ENCODE measurements around the gene COPS8. TPM values are rescaled to one million over a fixed set of nuclear protein-coding genes. Genes with fewer than 3 reads are reported as not detected.

The COPS8 gene
- total and polyA plus RNA-seq, 3 donors from 2014 or later, result 104 to 117 (median 108) TPM

DNA sequence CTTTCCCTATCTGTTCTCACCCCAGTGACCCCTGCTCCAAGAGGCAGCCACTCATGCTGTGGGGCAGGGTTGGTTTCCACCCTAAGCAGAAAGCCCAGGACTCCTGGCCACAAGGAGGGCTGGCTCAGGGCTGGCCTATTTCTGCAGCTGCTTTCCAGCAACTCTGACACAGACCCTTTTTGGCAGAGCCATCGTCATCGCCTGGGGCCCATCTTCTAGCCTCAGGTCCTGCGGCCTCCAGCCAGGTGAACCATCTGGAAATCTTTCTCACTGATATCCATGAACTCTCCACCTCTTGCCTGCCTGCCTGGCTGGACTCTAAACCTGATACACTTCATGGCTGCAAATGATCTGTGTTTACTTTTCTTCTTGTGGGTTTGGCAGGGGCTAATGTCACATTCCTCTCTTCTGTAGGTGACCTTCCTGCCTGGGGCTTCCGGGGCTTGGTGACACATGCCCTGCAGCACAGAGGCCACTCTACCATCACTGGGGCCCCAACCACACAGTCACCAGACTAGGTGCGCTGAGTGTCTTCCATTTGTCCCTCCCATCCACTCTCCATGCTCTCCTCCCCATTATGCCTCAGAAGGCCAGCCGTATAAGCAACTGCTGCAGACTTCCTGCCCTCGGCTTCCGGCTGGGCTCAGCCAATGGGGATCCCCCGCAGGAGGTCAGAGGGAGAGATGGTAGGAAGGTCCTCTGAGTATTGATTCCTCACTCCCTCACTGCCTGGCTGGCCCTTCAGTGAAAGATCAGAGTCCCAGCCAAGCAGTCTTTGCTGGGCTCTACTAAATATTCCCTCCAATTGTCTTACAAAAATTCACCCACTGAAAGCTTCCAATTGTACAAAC, 9.7 kb upstream of the COPS8 start:
- Histone ChIP-seq H3K4me3 (no peak overlapping the region), H3K9me3 (no peaks in the 10 kb centered on the region), H3K27ac (no peak overlapping the region), H3K4me1 (no peaks in the 10 kb centered on the region), H3K27me3 (no peaks in the 10 kb centered on the region), H3K36me3 (ENCODE audit: low read depth, missing control alignments) (no peaks in the 10 kb centered on the region)
- no peak for TF ChIP-seq POLR2A (IDR thresholded peaks at IDR 0.05)
- intact Hi-C loops (cut with DNase I; ENCODE audit: low total_unique reads), result loop anchor here (10.0 kb wide), 1 partner anchor 1301 kb away; no protein-coding TSS in a partner anchor
- WGBS, 2 donors, result 82 to 85% methylated on average over 8 to 9 of the region's 9 CpGs
- no peak for DNase-seq

DNA sequence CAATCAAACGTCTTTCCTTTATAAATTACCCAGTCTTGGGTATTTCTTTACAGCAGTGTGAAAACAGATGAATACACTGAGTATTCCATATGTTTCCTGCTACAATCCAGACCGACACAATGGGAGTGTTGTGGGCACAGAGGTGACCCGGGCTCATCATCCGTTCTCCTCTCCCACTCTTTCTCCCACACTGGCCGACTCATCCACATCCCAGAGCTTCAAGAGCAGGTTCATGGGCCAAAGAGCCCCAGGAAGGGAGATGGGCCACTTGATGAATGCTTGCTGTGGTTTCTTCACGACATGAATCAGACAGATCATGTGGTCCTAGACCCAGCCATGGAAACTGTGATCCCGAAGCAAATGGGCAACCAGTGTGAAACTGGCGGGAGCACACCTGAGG, 4.1 kb upstream of the COPS8 start:
- no peak for TF ChIP-seq POLR2A (IDR thresholded peaks at IDR 0.05)
- TF ChIP-seq, protein P1, sequence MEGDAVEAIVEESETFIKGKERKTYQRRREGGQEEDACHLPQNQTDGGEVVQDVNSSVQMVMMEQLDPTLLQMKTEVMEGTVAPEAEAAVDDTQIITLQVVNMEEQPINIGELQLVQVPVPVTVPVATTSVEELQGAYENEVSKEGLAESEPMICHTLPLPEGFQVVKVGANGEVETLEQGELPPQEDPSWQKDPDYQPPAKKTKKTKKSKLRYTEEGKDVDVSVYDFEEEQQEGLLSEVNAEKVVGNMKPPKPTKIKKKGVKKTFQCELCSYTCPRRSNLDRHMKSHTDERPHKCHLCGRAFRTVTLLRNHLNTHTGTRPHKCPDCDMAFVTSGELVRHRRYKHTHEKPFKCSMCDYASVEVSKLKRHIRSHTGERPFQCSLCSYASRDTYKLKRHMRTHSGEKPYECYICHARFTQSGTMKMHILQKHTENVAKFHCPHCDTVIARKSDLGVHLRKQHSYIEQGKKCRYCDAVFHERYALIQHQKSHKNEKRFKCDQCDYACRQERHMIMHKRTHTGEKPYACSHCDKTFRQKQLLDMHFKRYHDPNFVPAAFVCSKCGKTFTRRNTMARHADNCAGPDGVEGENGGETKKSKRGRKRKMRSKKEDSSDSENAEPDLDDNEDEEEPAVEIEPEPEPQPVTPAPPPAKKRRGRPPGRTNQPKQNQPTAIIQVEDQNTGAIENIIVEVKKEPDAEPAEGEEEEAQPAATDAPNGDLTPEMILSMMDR (IDR thresholded peaks at IDR 0.05), result no peak

DNA sequence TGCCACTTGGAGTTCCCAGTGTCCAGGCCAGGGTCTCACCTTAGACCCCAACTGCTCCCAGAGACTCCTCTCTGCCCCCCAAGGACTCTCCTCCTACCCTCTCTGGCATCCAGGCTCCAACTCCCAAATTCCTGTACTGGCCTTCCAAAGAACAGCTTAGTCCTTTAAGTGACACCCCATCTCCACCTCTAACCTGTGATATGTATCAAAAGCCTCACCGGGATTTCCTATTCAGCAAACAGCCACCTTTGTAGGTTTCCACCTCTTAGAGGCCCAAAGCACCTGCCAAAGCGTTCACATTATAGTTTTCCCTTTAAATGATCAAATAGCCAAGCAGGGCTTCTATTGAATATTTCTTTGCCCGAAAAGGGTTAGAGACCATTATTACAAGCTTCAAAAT, 2.7 kb upstream of the COPS8 start:
- WGBS, 2 donors, result 91 to 97% methylated on average over 3 of the region's 3 CpGs
- no peak for DNase-seq
- Histone ChIP-seq H3K4me3 (no peak overlapping the region), H3K27me3 (no peaks in the 10 kb centered on the region), H3K9me3 (no peaks in the 10 kb centered on the region), H3K27ac (no peak overlapping the region), H3K36me3 (ENCODE audit: low read depth, missing control alignments) (no peaks in the 10 kb centered on the region), H3K4me1 (peaks cover 13% of the 10 kb centered on the region)
- intact Hi-C loops (cut with DNase I; ENCODE audit: low total_unique reads), result no loop called here
- TF ChIP-seq, protein P1 (IDR thresholded peaks at IDR 0.05), result no peak
- TF ChIP-seq POLR2A (IDR thresholded peaks at IDR 0.05), result no peak

More for the DNA sequence above, 4.1 kb upstream of the COPS8 start:
- Histone ChIP-seq H3K27me3 (no peaks in the 10 kb centered on the region), H3K27ac (no peak overlapping the region), H3K4me3 (no peak overlapping the region), H3K36me3 (ENCODE audit: low read depth, missing control alignments) (no peaks in the 10 kb centered on the region), H3K4me1 (peaks cover 11% of the 10 kb centered on the region), H3K9me3 (no peaks in the 10 kb centered on the region)
- DNase-seq, result no peak
- intact Hi-C loops (cut with DNase I; ENCODE audit: low total_unique reads), result no loop called here
- 95% methylated on average over 8 of the region's 8 CpGs for WGBS, 2 donors

DNA sequence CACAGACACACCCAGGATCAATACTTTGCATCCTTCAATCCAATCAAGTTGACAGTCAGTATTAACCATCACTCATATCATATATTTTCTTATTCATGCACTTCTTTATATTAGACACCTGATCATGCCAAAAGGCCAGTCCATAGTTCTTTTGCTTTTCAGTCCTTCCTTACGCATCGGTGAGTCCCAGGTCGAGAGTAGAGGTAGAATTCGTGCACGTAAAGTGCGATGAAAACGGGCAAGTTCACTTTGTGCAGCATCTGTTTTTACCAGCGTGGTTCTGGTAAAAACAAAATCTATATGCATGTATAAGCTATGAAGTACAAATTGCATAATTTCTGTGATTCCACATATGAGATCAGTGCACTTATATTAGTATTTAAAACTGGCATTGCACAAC, 1.2 kb upstream of the COPS8 start:
- intact Hi-C loops (cut with DNase I; ENCODE audit: low total_unique reads), result no loop called here
- H3K4me3 ChIP-seq, result no peak overlapping the region
- no peak for TF ChIP-seq POLR2A (IDR thresholded peaks at IDR 0.05)
- TF ChIP-seq, protein P1 (IDR thresholded peaks at IDR 0.05), result no peak
- H3K36me3 ChIP-seq (ENCODE audit: low read depth, missing control alignments), result no peaks in the 10 kb centered on the region
- no peaks in the 10 kb centered on the region for H3K9me3 ChIP-seq
- peaks cover 13% of the 10 kb centered on the region for H3K4me1 ChIP-seq
- 71 to 75% methylated on average over 8 of the region's 8 CpGs for WGBS, 2 donors
- no peak overlapping the region for H3K27ac ChIP-seq
- DNase-seq, result no peak
- H3K27me3 ChIP-seq, result no peaks in the 10 kb centered on the region

DNA sequence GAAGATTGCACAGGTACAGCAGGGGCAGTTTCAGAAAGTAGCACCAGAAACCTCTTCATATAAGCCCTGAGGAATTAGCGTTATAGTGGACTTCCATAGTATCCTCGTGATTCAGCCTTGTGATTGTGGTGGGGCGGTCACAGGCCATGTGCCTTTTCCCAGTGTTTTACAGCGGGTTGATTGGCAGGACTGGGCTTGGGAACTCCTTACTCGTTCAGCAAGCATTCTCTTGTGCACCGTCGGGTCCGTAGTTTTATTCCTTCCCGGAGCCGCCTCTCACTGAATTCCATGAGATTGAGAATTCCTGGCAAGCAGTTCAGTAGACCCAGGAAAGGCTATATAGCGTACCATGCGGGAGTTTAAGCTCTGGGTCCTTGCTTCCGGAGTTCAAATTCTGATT, 5.2 kb downstream of the COPS8 start:
- TF ChIP-seq POLR2A (IDR thresholded peaks at IDR 0.05), result no peak
- TF ChIP-seq, protein P1 (IDR thresholded peaks at IDR 0.05), result no peak
- peaks cover 6% of the 10 kb centered on the region for H3K4me1 ChIP-seq
- WGBS, 2 donors, result 90 to 92% methylated on average over 13 of the region's 13 CpGs
- H3K36me3 ChIP-seq (ENCODE audit: low read depth, missing control alignments), result no peaks in the 10 kb centered on the region
- no peak overlapping the region for H3K27ac ChIP-seq
- no peak for DNase-seq
- H3K4me3 ChIP-seq, result no peak overlapping the region
- no peaks in the 10 kb centered on the region for H3K9me3 ChIP-seq
- no peaks in the 10 kb centered on the region for H3K27me3 ChIP-seq
- intact Hi-C loops (cut with DNase I; ENCODE audit: low total_unique reads), result no loop called here

Measured in testis (tissue), 3 donors.